GM21528 (cell line): ENCODE measurements around the gene BRI3BP.

ENCODE experiments used
- ATAC-seq: cut with Tn5 transposase; IDR thresholded peaks from one replicate; pipeline ENCODE4 v1.9.1; 2021; ENCODE audit warnings: mild to moderate bottlenecking, moderate library complexity; ENCODE audit not compliant: unreplicated experiment, low FRiP score

BRI3BP gene

GRCh38 chr12:124993626-124994436, at the start of gene BRI3BP:
BRI3BP (plus strand) TSS chr12:124993645; CDS start chr12:124993791, 146 bp downstream.
- ATAC-seq = peak; percentile 52

- no peak for ATAC-seq
Observed at GRCh38 chr12:124946447-124946793, 47.0 kb upstream of the BRI3BP start.

- ATAC-seq = no peak
Observed at GRCh38 chr12:124947013-124947412, 46.4 kb upstream of the BRI3BP start.

GRCh38 chr12:124947561-124948398, 45.7 kb upstream of the BRI3BP start:
- no peak for ATAC-seq

GRCh38 chr12:124949066-124949465, 44.4 kb upstream of the BRI3BP start:
- no peak for ATAC-seq

GRCh38 chr12:124949779-124950728, 43.4 kb upstream of the BRI3BP start:
- ATAC-seq = no peak

GRCh38 chr12:124952295-124952694, 41.1 kb upstream of the BRI3BP start:
- no peak for ATAC-seq

- no peak for ATAC-seq
Observed at GRCh38 chr12:124952801-124953200, 40.6 kb upstream of the BRI3BP start.

- no peak for ATAC-seq
Observed at GRCh38 chr12:124953689-124954405, 39.6 kb upstream of the BRI3BP start.

GRCh38 chr12:124954771-124955170, 38.7 kb upstream of the BRI3BP start:
- ATAC-seq = no peak

- ATAC-seq = no peak
Observed at GRCh38 chr12:124956571-124956970, 36.9 kb upstream of the BRI3BP start.

GRCh38 chr12:124961055-124961454, 32.4 kb upstream of the BRI3BP start:
- no peak for ATAC-seq

- no peak for ATAC-seq
Observed at GRCh38 chr12:124963211-124963610, 30.2 kb upstream of the BRI3BP start.

GRCh38 chr12:124964251-124964650, 29.2 kb upstream of the BRI3BP start:
- no peak for ATAC-seq

GRCh38 chr12:124964836-124965462, 28.5 kb upstream of the BRI3BP start:
- no peak for ATAC-seq

GRCh38 chr12:124967016-124967739, 26.3 kb upstream of the BRI3BP start:
- ATAC-seq = no peak

GRCh38 chr12:124968656-124969055, 24.8 kb upstream of the BRI3BP start:
- ATAC-seq = no peak

GRCh38 chr12:124970647-124971402, 22.6 kb upstream of the BRI3BP start:
- no peak for ATAC-seq
